ENCODE results near the gene CNR1.

The CNR1 gene

GRCh38 chr6:88171312-88171711 is 5.2 kb upstream of the CNR1 start:
- H3K4me3 ChIP-seq (ENCODE audit: low read length in 2 of 2) = no peak overlapping the region
- no peaks in the 10 kb centered on the region for H3K4me1 ChIP-seq (ENCODE audit: control insufficient read depth in 2 of 2, insufficient read depth in 2 of 2, low read length in 2 of 2)
- no peak overlapping the region for H3K9ac ChIP-seq (ENCODE audit: low read depth in 1 of 2, low read length in 2 of 2)
- no peaks in the 10 kb centered on the region for H3K36me3 ChIP-seq (ENCODE audit: control insufficient read depth in 2 of 2, insufficient read depth in 2 of 2, low read length in 2 of 2)
- H3K9me3 ChIP-seq (ENCODE audit: control insufficient read depth in 2 of 2, low read length in 2 of 2) = no peaks in the 10 kb centered on the region
- H3K27me3 ChIP-seq (ENCODE audit: control insufficient read depth in 2 of 2, insufficient read depth in 2 of 2, low read length in 2 of 2) = peaks cover 5 to 22% of the 10 kb centered on the region in 2 donors
- H3K27ac ChIP-seq (ENCODE audit: low read depth in 2 of 2, low read length in 2 of 2) = no peak overlapping the region

GRCh38 chr6:88168362-88168761 is 2.2 kb upstream of the CNR1 start:
- H3K9ac ChIP-seq (ENCODE audit: low read depth in 1 of 2, low read length in 2 of 2) = no peak overlapping the region
- peaks cover 0 to 2% of the 10 kb centered on the region in 2 donors for H3K4me1 ChIP-seq (ENCODE audit: control insufficient read depth in 2 of 2, insufficient read depth in 2 of 2, low read length in 2 of 2)
- no peak overlapping the region for H3K4me3 ChIP-seq (ENCODE audit: low read length in 2 of 2)
- peaks cover 5 to 28% of the 10 kb centered on the region in 2 donors for H3K27me3 ChIP-seq (ENCODE audit: control insufficient read depth in 2 of 2, insufficient read depth in 2 of 2, low read length in 2 of 2)
- H3K36me3 ChIP-seq (ENCODE audit: control insufficient read depth in 2 of 2, insufficient read depth in 2 of 2, low read length in 2 of 2) = no peaks in the 10 kb centered on the region
- no peaks in the 10 kb centered on the region for H3K9me3 ChIP-seq (ENCODE audit: control insufficient read depth in 2 of 2, low read length in 2 of 2)
- no peak overlapping the region for H3K27ac ChIP-seq (ENCODE audit: low read depth in 2 of 2, low read length in 2 of 2)

DNA sequence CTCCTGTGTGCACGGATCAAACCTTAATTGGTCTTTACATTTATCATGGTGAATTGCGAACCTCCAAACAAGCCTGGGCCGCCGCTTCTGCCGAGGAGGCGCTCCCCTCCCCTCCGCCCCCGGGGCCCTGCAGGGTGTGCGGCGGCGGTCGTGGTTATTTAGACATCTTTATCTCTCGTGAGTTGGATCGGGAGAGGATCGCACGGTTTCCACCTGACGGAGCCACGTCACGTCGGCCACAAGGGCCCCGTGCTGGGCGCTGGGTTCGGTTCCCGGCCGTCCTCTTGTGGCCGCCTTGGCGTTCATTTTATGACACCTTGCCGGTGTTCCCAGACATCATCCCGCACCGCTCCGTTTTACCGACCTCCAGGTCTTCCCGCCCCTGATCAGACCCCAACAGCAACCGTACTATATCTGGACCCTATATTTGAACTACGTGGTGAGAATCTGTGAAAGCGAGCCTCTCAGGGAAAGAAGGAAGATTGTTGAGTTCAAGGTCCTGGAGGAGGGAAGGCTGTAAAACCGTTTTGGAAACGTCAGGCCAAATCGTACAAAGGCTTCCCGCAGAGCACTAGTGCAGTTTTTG is 1.3 kb upstream of the CNR1 start:
- no peaks in the 10 kb centered on the region for H3K36me3 ChIP-seq (ENCODE audit: control insufficient read depth in 2 of 2, insufficient read depth in 2 of 2, low read length in 2 of 2)
- peaks cover 0 to 2% of the 10 kb centered on the region in 2 donors for H3K4me1 ChIP-seq (ENCODE audit: control insufficient read depth in 2 of 2, insufficient read depth in 2 of 2, low read length in 2 of 2)
- peak overlapping the region in 1 of 2 donors; percentile 64 for H3K4me3 ChIP-seq (ENCODE audit: low read length in 2 of 2)
- H3K27me3 ChIP-seq (ENCODE audit: control insufficient read depth in 2 of 2, insufficient read depth in 2 of 2, low read length in 2 of 2) = peaks cover 5 to 28% of the 10 kb centered on the region in 2 donors
- no peak overlapping the region for H3K27ac ChIP-seq (ENCODE audit: low read depth in 2 of 2, low read length in 2 of 2)
- peak overlapping the region in 1 of 2 donors; percentile 42 for H3K9ac ChIP-seq (ENCODE audit: low read depth in 1 of 2, low read length in 2 of 2)
- H3K9me3 ChIP-seq (ENCODE audit: control insufficient read depth in 2 of 2, low read length in 2 of 2) = no peaks in the 10 kb centered on the region

- Histone ChIP-seq H3K27ac (ENCODE audit: low read depth in 2 of 2, low read length in 2 of 2) (no peak overlapping the region), H3K36me3 (ENCODE audit: control insufficient read depth in 2 of 2, insufficient read depth in 2 of 2, low read length in 2 of 2) (no peaks in the 10 kb centered on the region), H3K9ac (ENCODE audit: low read depth in 1 of 2, low read length in 2 of 2) (peak overlapping the region in 1 of 2 donors; percentile 42), H3K27me3 (ENCODE audit: control insufficient read depth in 2 of 2, insufficient read depth in 2 of 2, low read length in 2 of 2) (peaks cover 5 to 25% of the 10 kb centered on the region in 2 donors), H3K9me3 (ENCODE audit: control insufficient read depth in 2 of 2, low read length in 2 of 2) (no peaks in the 10 kb centered on the region), H3K4me3 (ENCODE audit: low read length in 2 of 2) (peak overlapping the region; percentile 64 to 80), H3K4me1 (ENCODE audit: control insufficient read depth in 2 of 2, insufficient read depth in 2 of 2, low read length in 2 of 2) (peaks cover 0 to 2% of the 10 kb centered on the region in 2 donors)
These were observed 575 bp upstream of the CNR1 start for GRCh38 chr6:88166493-88167351.

DNA sequence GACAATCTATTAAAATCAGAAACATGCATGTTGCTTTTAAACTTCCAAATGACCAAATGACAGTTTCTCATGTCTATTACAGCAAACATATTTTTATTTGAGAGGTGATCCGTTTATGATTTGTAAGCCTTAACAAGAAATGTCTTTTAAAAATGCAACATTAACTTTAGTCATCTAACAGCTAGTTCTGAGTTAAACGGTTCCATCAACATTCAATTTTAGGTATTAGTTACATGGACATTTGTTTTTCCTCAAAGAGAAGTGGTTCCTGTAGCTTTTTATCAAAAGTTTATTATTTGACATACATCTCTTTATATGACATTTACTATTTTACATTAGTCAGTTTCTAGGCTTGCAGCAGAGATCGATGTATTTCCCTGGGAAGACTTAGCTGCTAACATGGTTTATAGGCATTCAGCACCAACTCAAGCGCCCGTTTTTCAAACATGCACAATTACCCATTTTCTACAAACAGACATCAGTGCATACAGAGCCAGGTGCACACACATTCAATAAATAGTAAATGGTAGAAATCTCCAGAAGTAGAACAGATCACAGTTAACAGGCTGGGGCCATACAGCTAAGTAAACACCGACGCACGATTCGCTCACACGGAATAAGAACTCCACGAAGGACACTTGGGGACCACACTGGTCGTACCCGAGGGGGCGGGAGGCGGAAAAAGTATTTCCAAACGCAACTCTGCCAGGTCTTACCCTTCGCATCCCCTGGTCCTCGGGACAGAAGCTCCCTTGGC is 882 bp downstream of the CNR1 start:
- Histone ChIP-seq H3K9me3 (ENCODE audit: control insufficient read depth in 2 of 2, low read length in 2 of 2) (no peaks in the 10 kb centered on the region), H3K4me3 (ENCODE audit: low read length in 2 of 2) (peak overlapping the region; percentile 64 to 80), H3K9ac (ENCODE audit: low read depth in 1 of 2, low read length in 2 of 2) (peak overlapping the region; percentile 42 to 54), H3K36me3 (ENCODE audit: control insufficient read depth in 2 of 2, insufficient read depth in 2 of 2, low read length in 2 of 2) (no peaks in the 10 kb centered on the region), H3K27me3 (ENCODE audit: control insufficient read depth in 2 of 2, insufficient read depth in 2 of 2, low read length in 2 of 2) (peaks cover 5 to 25% of the 10 kb centered on the region in 2 donors), H3K4me1 (ENCODE audit: control insufficient read depth in 2 of 2, insufficient read depth in 2 of 2, low read length in 2 of 2) (peaks cover 0 to 2% of the 10 kb centered on the region in 2 donors), H3K27ac (ENCODE audit: low read depth in 2 of 2, low read length in 2 of 2) (peak overlapping the region in 1 of 2 donors; percentile 44)

GRCh38 chr6:88164061-88164460 is 2.1 kb downstream of the CNR1 start:
- Histone ChIP-seq H3K9me3 (ENCODE audit: control insufficient read depth in 2 of 2, low read length in 2 of 2) (no peaks in the 10 kb centered on the region), H3K9ac (ENCODE audit: low read depth in 1 of 2, low read length in 2 of 2) (no peak overlapping the region), H3K4me1 (ENCODE audit: control insufficient read depth in 2 of 2, insufficient read depth in 2 of 2, low read length in 2 of 2) (peaks cover 0 to 2% of the 10 kb centered on the region in 2 donors), H3K4me3 (ENCODE audit: low read length in 2 of 2) (no peak overlapping the region), H3K36me3 (ENCODE audit: control insufficient read depth in 2 of 2, insufficient read depth in 2 of 2, low read length in 2 of 2) (no peaks in the 10 kb centered on the region), H3K27me3 (ENCODE audit: control insufficient read depth in 2 of 2, insufficient read depth in 2 of 2, low read length in 2 of 2) (peaks cover 5 to 21% of the 10 kb centered on the region in 2 donors), H3K27ac (ENCODE audit: low read depth in 2 of 2, low read length in 2 of 2) (no peak overlapping the region)

- Histone ChIP-seq H3K4me1 (ENCODE audit: control insufficient read depth in 2 of 2, insufficient read depth in 2 of 2, low read length in 2 of 2) (peaks cover 0 to 2% of the 10 kb centered on the region in 2 donors), H3K27me3 (ENCODE audit: control insufficient read depth in 2 of 2, insufficient read depth in 2 of 2, low read length in 2 of 2) (peaks cover 5 to 21% of the 10 kb centered on the region in 2 donors), H3K9ac (ENCODE audit: low read depth in 1 of 2, low read length in 2 of 2) (no peak overlapping the region), H3K36me3 (ENCODE audit: control insufficient read depth in 2 of 2, insufficient read depth in 2 of 2, low read length in 2 of 2) (no peaks in the 10 kb centered on the region), H3K9me3 (ENCODE audit: control insufficient read depth in 2 of 2, low read length in 2 of 2) (no peaks in the 10 kb centered on the region), H3K27ac (ENCODE audit: low read depth in 2 of 2, low read length in 2 of 2) (no peak overlapping the region), H3K4me3 (ENCODE audit: low read length in 2 of 2) (no peak overlapping the region)
These were observed 2.5 kb downstream of the CNR1 start for GRCh38 chr6:88163616-88164015.

GRCh38 chr6:88161940-88162339 is 4.2 kb downstream of the CNR1 start:
- Histone ChIP-seq H3K27me3 (ENCODE audit: control insufficient read depth in 2 of 2, insufficient read depth in 2 of 2, low read length in 2 of 2) (peaks cover 0 to 13% of the 10 kb centered on the region in 2 donors), H3K27ac (ENCODE audit: low read depth in 2 of 2, low read length in 2 of 2) (no peak overlapping the region), H3K9ac (ENCODE audit: low read depth in 1 of 2, low read length in 2 of 2) (no peak overlapping the region), H3K4me3 (ENCODE audit: low read length in 2 of 2) (no peak overlapping the region), H3K9me3 (ENCODE audit: control insufficient read depth in 2 of 2, low read length in 2 of 2) (no peaks in the 10 kb centered on the region), H3K36me3 (ENCODE audit: control insufficient read depth in 2 of 2, insufficient read depth in 2 of 2, low read length in 2 of 2) (no peaks in the 10 kb centered on the region), H3K4me1 (ENCODE audit: control insufficient read depth in 2 of 2, insufficient read depth in 2 of 2, low read length in 2 of 2) (peaks cover 0 to 2% of the 10 kb centered on the region in 2 donors)

GRCh38 chr6:88157106-88157505 is 9.0 kb downstream of the CNR1 start:
- H3K27ac ChIP-seq (ENCODE audit: low read depth in 2 of 2, low read length in 2 of 2) = no peak overlapping the region

More at GRCh38 chr6:88157106-88157505, 9.0 kb downstream of the CNR1 start:
- Histone ChIP-seq H3K4me1 (ENCODE audit: control insufficient read depth in 2 of 2, insufficient read depth in 2 of 2, low read length in 2 of 2) (no peaks in the 10 kb centered on the region), H3K27me3 (ENCODE audit: control insufficient read depth in 2 of 2, insufficient read depth in 2 of 2, low read length in 2 of 2) (no peaks in the 10 kb centered on the region), H3K9ac (ENCODE audit: low read depth in 1 of 2, low read length in 2 of 2) (no peak overlapping the region), H3K4me3 (ENCODE audit: low read length in 2 of 2) (no peak overlapping the region), H3K9me3 (ENCODE audit: control insufficient read depth in 2 of 2, low read length in 2 of 2) (no peaks in the 10 kb centered on the region), H3K36me3 (ENCODE audit: control insufficient read depth in 2 of 2, insufficient read depth in 2 of 2, low read length in 2 of 2) (no peaks in the 10 kb centered on the region)
